Measurements from ENCODE around the gene EFHC2. TPM values are rescaled to one million over a fixed set of nuclear protein-coding genes. Genes with fewer than 3 reads are reported as not detected.

The EFHC2 gene
- total and polyA plus RNA-seq, 10 of the 15 experiments (the other 5 are each of a cell fraction or from before 2014, with no cell fraction given), result 0.56 TPM; not detected in 9

DNA sequence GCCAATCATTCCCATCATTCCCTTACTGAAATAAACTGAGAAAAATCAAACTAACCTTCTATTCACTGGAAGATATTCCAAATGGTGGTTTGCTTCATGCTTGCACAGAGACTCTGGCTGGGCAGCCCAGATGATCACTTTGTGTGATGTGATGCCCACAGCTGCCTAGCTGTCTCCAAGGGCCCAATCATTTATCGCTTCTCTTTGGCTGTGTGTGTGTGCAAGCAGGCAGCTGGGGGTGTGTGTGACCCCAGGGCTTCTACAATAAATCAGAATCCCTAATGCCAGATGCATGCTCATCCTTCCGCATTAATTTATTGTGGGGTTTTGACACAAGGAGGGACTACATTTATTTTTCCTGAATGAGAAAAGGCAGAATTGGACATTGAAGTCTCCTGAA lies 230.1 kb downstream of the EFHC2 start:
- no peak for TF ChIP-seq ATF7 (IDR thresholded peaks at IDR 0.05; ENCODE audit: low read depth)
- TF ChIP-seq, protein P1, sequence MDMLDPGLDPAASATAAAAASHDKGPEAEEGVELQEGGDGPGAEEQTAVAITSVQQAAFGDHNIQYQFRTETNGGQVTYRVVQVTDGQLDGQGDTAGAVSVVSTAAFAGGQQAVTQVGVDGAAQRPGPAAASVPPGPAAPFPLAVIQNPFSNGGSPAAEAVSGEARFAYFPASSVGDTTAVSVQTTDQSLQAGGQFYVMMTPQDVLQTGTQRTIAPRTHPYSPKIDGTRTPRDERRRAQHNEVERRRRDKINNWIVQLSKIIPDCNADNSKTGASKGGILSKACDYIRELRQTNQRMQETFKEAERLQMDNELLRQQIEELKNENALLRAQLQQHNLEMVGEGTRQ (IDR thresholded peaks at IDR 0.05; ENCODE audit: borderline replicate concordance, low read depth, low read length), result no peak
- no peak for TF ChIP-seq NR2F1 (conservative IDR thresholded peaks at IDR 0.05)
- TF ChIP-seq ETV6 (conservative IDR thresholded peaks at IDR 0.05 in 1 of 2, IDR thresholded peaks at IDR 0.05 in 1 of 2; ENCODE audit: borderline replicate concordance in 1 of 2, low read depth in 1 of 2), result no peak
- CTCF ChIA-PET, result interaction anchor here (0.6 kb wide), 1 partner anchor 702 kb away, joined by 3 read pairs; no protein-coding TSS in a partner anchor
- 50% methylated on average over 2 of the region's 2 CpGs for WGBS (ENCODE audit: insufficient coverage, insufficient replicate concordance, low lambda C conversion rate, missing lambda C conversion rate)

DNA sequence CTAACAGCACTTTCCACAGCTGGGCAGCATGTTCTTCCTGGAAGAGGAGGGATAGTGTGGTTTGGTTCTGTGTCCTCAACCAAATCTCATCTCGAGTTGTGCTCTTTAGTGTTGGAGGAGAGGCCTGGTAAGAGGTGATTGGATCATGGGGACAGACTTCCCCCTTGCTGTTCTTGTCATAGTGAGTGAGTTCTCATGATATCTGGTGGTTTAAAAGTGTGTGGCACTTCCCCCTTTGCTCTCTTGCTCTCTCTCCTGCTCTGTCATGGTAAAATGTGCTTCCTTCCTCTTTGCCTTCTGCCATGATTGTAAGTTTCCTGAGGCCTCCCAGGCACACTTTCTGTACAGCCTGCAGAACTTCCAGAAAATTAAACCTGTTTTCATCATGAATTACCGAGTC lies 236.6 kb downstream of the EFHC2 start:
- WGBS (ENCODE audit: insufficient coverage, insufficient replicate concordance, low lambda C conversion rate, missing lambda C conversion rate), result 0% methylated on average over 2 of the region's 2 CpGs
- CTCF ChIA-PET, result no interaction called here
- no peaks in the 10 kb centered on the region for H3K36me3 ChIP-seq (ENCODE audit: control insufficient read depth in 2 of 2, insufficient read depth in 2 of 2, low read length in 1 of 2)
- H3K9me3 ChIP-seq (replicated peaks; ENCODE audit: control insufficient read depth, insufficient read depth, low read length), result no peaks in the 10 kb centered on the region
- H3K4me3 ChIP-seq, result no peak overlapping the region
- RAD21 ChIA-PET (ENCODE audit: unreplicated experiment), result no interaction called here
- no peaks in the 10 kb centered on the region for H3K79me2 ChIP-seq (ENCODE audit: control insufficient read depth, insufficient read depth, low read length)
- H3K4me1 ChIP-seq (ENCODE audit: control insufficient read depth, insufficient read depth, low read length), result no peaks in the 10 kb centered on the region
- H3K4me2 ChIP-seq (ENCODE audit: control insufficient read depth, insufficient read depth), result no peak overlapping the region
- H2AFZ ChIP-seq (ENCODE audit: control insufficient read depth, low read depth, low read length), result no peak overlapping the region
- H3K27me3 ChIP-seq (replicated peaks in 1 of 2; ENCODE audit: control insufficient read depth in 2 of 2, insufficient read depth in 2 of 2, low read length in 1 of 2), result no peaks in the 10 kb centered on the region
- POLR2A ChIA-PET, result no interaction called here
- in situ Hi-C loops (cut with MboI) (no loop called here), intact Hi-C loops (cut with micrococcal nuclease; ENCODE audit: unreplicated experiment) (no loop called here)
- no peak overlapping the region for H3K27ac ChIP-seq (ENCODE audit: control insufficient read depth, insufficient read depth)
- SMC1A ChIA-PET (ENCODE audit: uncharacterized antibody, unreplicated experiment), result no interaction called here
- no peak overlapping the region for H3K9ac ChIP-seq (ENCODE audit: control insufficient read depth, insufficient read depth, low read length)
- ATAC-seq, result no peak
- H4K20me1 ChIP-seq (ENCODE audit: control insufficient read depth, insufficient read depth), result no peaks in the 10 kb centered on the region
- no TSS peak for BruUV-seq (replicated peaks)
- FAIRE-seq, result no peak
- no peak for DNase-seq (ENCODE audit: low read depth, low spot score)
- TF ChIP-seq, protein P2, sequence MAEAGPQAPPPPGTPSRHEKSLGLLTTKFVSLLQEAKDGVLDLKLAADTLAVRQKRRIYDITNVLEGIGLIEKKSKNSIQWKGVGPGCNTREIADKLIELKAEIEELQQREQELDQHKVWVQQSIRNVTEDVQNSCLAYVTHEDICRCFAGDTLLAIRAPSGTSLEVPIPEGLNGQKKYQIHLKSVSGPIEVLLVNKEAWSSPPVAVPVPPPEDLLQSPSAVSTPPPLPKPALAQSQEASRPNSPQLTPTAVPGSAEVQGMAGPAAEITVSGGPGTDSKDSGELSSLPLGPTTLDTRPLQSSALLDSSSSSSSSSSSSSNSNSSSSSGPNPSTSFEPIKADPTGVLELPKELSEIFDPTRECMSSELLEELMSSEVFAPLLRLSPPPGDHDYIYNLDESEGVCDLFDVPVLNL (IDR thresholded peaks at IDR 0.05; ENCODE audit: low read depth, low read length), result no peak
- TF ChIP-seq ZNF217 (IDR thresholded peaks at IDR 0.05), result no peak
- TF ChIP-seq BACH1 (IDR thresholded peaks at IDR 0.05; ENCODE audit: borderline replicate concordance), result no peak
- TF ChIP-seq ESRRA (IDR thresholded peaks at IDR 0.05; ENCODE audit: low read length), result no peak
- TF ChIP-seq EP300 (IDR thresholded peaks at IDR 0.05; ENCODE audit: borderline replicate concordance in 1 of 2, control insufficient read depth in 1 of 2, low read depth in 2 of 2, low read length in 2 of 2), result no peak

More for the DNA sequence above, 230.1 kb downstream of the EFHC2 start:
- no peak overlapping the region for H2AFZ ChIP-seq (ENCODE audit: control insufficient read depth, low read depth, low read length)
- ATAC-seq (no peak), FAIRE-seq (no peak), DNase-seq (ENCODE audit: low read depth, low spot score) (no peak)
- H3K27ac ChIP-seq (ENCODE audit: control insufficient read depth, insufficient read depth), result no peak overlapping the region
- RAD21 ChIA-PET (ENCODE audit: unreplicated experiment), result no interaction called here
- no peak overlapping the region for H3K9ac ChIP-seq (ENCODE audit: control insufficient read depth, insufficient read depth, low read length)
- no peaks in the 10 kb centered on the region for H4K20me1 ChIP-seq (ENCODE audit: control insufficient read depth, insufficient read depth)
- no peaks in the 10 kb centered on the region for H3K27me3 ChIP-seq (replicated peaks in 1 of 2; ENCODE audit: control insufficient read depth in 2 of 2, insufficient read depth in 2 of 2, low read length in 1 of 2)
- in situ Hi-C loops (cut with MboI) (no loop called here), intact Hi-C loops (cut with micrococcal nuclease; ENCODE audit: unreplicated experiment) (no loop called here)
- BruUV-seq (replicated peaks), result no TSS peak
- POLR2A ChIA-PET, result no interaction called here
- H3K79me2 ChIP-seq (ENCODE audit: control insufficient read depth, insufficient read depth, low read length), result no peaks in the 10 kb centered on the region
- SMC1A ChIA-PET (ENCODE audit: uncharacterized antibody, unreplicated experiment), result interaction anchor here (0.9 to 1.1 kb wide), 2 partner anchors 31 to 131 kb away, joined by 3 to 4 read pairs; no protein-coding TSS in a partner anchor
- H3K4me2 ChIP-seq (ENCODE audit: control insufficient read depth, insufficient read depth), result no peak overlapping the region
- H3K9me3 ChIP-seq (replicated peaks; ENCODE audit: control insufficient read depth, insufficient read depth, low read length), result no peaks in the 10 kb centered on the region
- H3K36me3 ChIP-seq (ENCODE audit: control insufficient read depth in 2 of 2, insufficient read depth in 2 of 2, low read length in 1 of 2), result no peaks in the 10 kb centered on the region
- no peak overlapping the region for H3K4me3 ChIP-seq
- H3K4me1 ChIP-seq (ENCODE audit: control insufficient read depth, insufficient read depth, low read length), result no peaks in the 10 kb centered on the region

Measured in GM12878 (cell line).